GM23338 (cell line): Measurements from ENCODE around the gene OLIG1. TPM values are rescaled to one million over a fixed set of nuclear protein-coding genes. Genes with fewer than 3 reads are reported as not detected.

Experiments used
- ATAC-seq: fragments of 200-7000 bp; cut with Tn5 transposase; 3 replicates; pipeline ENCODE4 v1.9.1; 2020
- DNase-seq: peaks from one replicate; pipeline ENCODE4 v3.0.0-alpha.2; 2015; ENCODE audit warnings: low spot score
- H2AFZ ChIP-seq: fragments of 200-600 bp; sonication (generic); 2 replicates; pipeline ENCODE4 v1.8.0; 2016; ENCODE audit warnings: antibody characterized with exemption, mild to moderate bottlenecking, moderate library complexity
- H3F3A ChIP-seq: fragments of 200-600 bp; sonication (generic); replicated peaks from 2 replicates; pipeline ENCODE4 v1.8.0; 2017; ENCODE audit warnings: antibody characterized with exemption, mixed run types, low read depth
- H3K27ac ChIP-seq: fragments of 200-600 bp; sonication (generic); 2 replicates; pipeline ENCODE4 v1.6.1; 2016; ENCODE audit warnings: low read depth
- H3K27me3 ChIP-seq: fragments of 200-600 bp; sonication (generic); 2 replicates; pipeline ENCODE4 v1.8.0; 2016; ENCODE audit warnings: mild to moderate bottlenecking, mixed run types, moderate library complexity; ENCODE audit not compliant: insufficient read depth
- H3K36me3 ChIP-seq: fragments of 200-600 bp; sonication (generic); 2 replicates; pipeline ENCODE4 v1.8.0; 2016; ENCODE audit warnings: mild to moderate bottlenecking; ENCODE audit not compliant: insufficient read depth
- H3K4me1 ChIP-seq: fragments of 200-600 bp; sonication (generic); 2 replicates; pipeline ENCODE4 v1.8.0; 2016; ENCODE audit warnings: mild to moderate bottlenecking, moderate library complexity; ENCODE audit not compliant: insufficient read depth
- H3K4me2 ChIP-seq: fragments of 200-600 bp; sonication (generic); 2 replicates; pipeline ENCODE4 v1.7.1; 2017; ENCODE audit warnings: mixed run types
- H3K4me3 ChIP-seq: fragments of 200-600 bp; sonication (generic); 2 replicates; pipeline ENCODE4 v1.6.1; 2016; ENCODE audit warnings: mixed run types
- H3K79me2 ChIP-seq: fragments of 200-600 bp; sonication (generic); replicated peaks from 2 replicates; pipeline ENCODE4 v1.8.0; 2017; ENCODE audit warnings: mild to moderate bottlenecking; ENCODE audit not compliant: insufficient read depth
- H3K9me2 ChIP-seq: fragments of 200-600 bp; sonication (generic); 2 replicates; pipeline ENCODE4 v1.8.0; 2017; ENCODE audit not compliant: insufficient read depth
- H4K20me1 ChIP-seq: fragments of 200-600 bp; sonication (generic); replicated peaks from 2 replicates; pipeline ENCODE4 v1.8.0; 2017; ENCODE audit warnings: mild to moderate bottlenecking; ENCODE audit not compliant: insufficient read depth
- H3K27ac Mint-ChIP-seq: 2 replicates; pipeline ENCODE4 v1.8.0; 2020; ENCODE audit warnings: inconsistent platforms, mild to moderate bottlenecking, moderate library complexity, mixed read lengths
- H3K27me3 Mint-ChIP-seq: 3 replicates; pipeline ENCODE4 v1.8.0; 2022; ENCODE audit warnings: low read depth, mild to moderate bottlenecking, moderate library complexity, mixed read lengths, inconsistent platforms; ENCODE audit not compliant: insufficient read depth, poor library complexity
- H3K36me3 Mint-ChIP-seq: 3 replicates; pipeline ENCODE4 v1.8.0; 2021; ENCODE audit warnings: low read depth, mild to moderate bottlenecking, inconsistent platforms, moderate library complexity, mixed read lengths
- H3K4me1 Mint-ChIP-seq: 3 replicates; pipeline ENCODE4 v1.8.0; 2020; ENCODE audit warnings: mild to moderate bottlenecking, inconsistent platforms, mixed read lengths
- H3K4me3 Mint-ChIP-seq: 3 replicates; pipeline ENCODE4 v1.8.0; 2021; ENCODE audit warnings: moderate library complexity, mild to moderate bottlenecking, inconsistent platforms, mixed read lengths
- H3K9me3 Mint-ChIP-seq: 3 replicates; pipeline ENCODE4 v1.8.0; 2020; ENCODE audit warnings: moderate library complexity, mild to moderate bottlenecking, inconsistent platforms, mixed read lengths
- CREB1 ChIP-seq: fragments of 250-450 bp; sonication (Bioruptor Pico); IDR thresholded peaks from 2 replicates; pipeline ENCODE4 v1.5.0; 2020; ENCODE audit warnings: low read depth, mild to moderate bottlenecking, moderate library complexity
- ETS1 ChIP-seq: IDR thresholded peaks from 2 replicates; pipeline ENCODE4 v1.6.1; 2016; ENCODE audit warnings: antibody characterized with exemption
- EZH2phosphoT487 ChIP-seq: fragments of 200-600 bp; sonication (generic); IDR thresholded peaks from one replicate; pipeline ENCODE4 v1.8.1; 2018; ENCODE audit warnings: antibody characterized with exemption; ENCODE audit not compliant: unreplicated experiment
- NANOG ChIP-seq: IDR thresholded peaks from 2 replicates; pipeline ENCODE4 v1.6.1; 2016; ENCODE audit warnings: antibody characterized with exemption, borderline replicate concordance
- REST ChIP-seq: IDR thresholded peaks from one replicate; pipeline ENCODE4 v1.6.1; 2018; ENCODE audit warnings: antibody characterized with exemption; ENCODE audit not compliant: unreplicated experiment
- STAT1 ChIP-seq: IDR thresholded peaks from one replicate; pipeline ENCODE4 v1.6.1; 2016; ENCODE audit warnings: antibody characterized with exemption; ENCODE audit not compliant: unreplicated experiment
- ZNF114 ChIP-seq: fragments of 250-450 bp; sonication (Bioruptor Pico); IDR thresholded peaks from 2 replicates; pipeline ENCODE4 v1.5.0; 2020; ENCODE audit warnings: mild to moderate bottlenecking, moderate library complexity
- ZNF331 ChIP-seq: fragments of 250-450 bp; sonication (Bioruptor Pico); IDR thresholded peaks from 2 replicates; pipeline ENCODE4 v1.5.0; 2020; ENCODE audit warnings: low read depth, mild to moderate bottlenecking, moderate library complexity
- polyA plus RNA-seq: library from polyadenylated mRNA; unstranded; fragments of >200 nt; fragmentation: Nextera tagmentation; extraction: Ambion mirVana; gene quantifications from 2 replicates; pipeline ENCODE4 v1.2.1, GENCODE V29; 2016
- total RNA-seq: library from RNA; depleted of rRNA; stranded (reverse); fragments of >200 nt; shearing (Covaris generic); gene quantifications from 2 replicates; pipeline ENCODE4 v1.2.3, GENCODE V29; 2014

OLIG1 gene
- total and polyA plus RNA-seq, 2 experiments from 2014 or later = 0.14 to 0.81 TPM

GRCh38 chr21:33069243-33069642, 698 bp upstream of the OLIG1 start:
- H3K9me2 ChIP-seq = no peaks in the 10 kb centered on the region
- TF ChIP-seq CREB1 (CRISPR knock-in tag) (no peak), NANOG (no peak)
- Mint-ChIP-seq H3K27me3 (peaks cover 57% of the 10 kb centered on the region), H3K4me3 (peak overlapping the region; percentile 63; the same call in 2 of the 3 replicates), H3K27ac (no peak overlapping the region), H3K9me3 (peaks cover 14% of the 10 kb centered on the region), H3K36me3 (peaks cover 7% of the 10 kb centered on the region), H3K4me1 (peaks cover 41% of the 10 kb centered on the region)
- ATAC-seq = no peak
- H3K4me1 ChIP-seq = peaks cover 33% of the 10 kb centered on the region
- H3F3A ChIP-seq = 0 out of 2 replicates have a peak, but pooled peaks cover 5% of the 10 kb centered on the region
- no peak overlapping the region for H3K4me2 ChIP-seq
- no peaks in the 10 kb centered on the region; the same call in 1 of the 2 replicates for H4K20me1 ChIP-seq
- DNase-seq = no peak
- H2AFZ ChIP-seq = no peak overlapping the region
- H3K4me3 ChIP-seq = no peak overlapping the region
- no peak overlapping the region for H3K27ac ChIP-seq
- no peaks in the 10 kb centered on the region for H3K36me3 ChIP-seq
- no peaks in the 10 kb centered on the region for H3K79me2 ChIP-seq
- peaks cover 99% of the 10 kb centered on the region for H3K27me3 ChIP-seq

DNA sequence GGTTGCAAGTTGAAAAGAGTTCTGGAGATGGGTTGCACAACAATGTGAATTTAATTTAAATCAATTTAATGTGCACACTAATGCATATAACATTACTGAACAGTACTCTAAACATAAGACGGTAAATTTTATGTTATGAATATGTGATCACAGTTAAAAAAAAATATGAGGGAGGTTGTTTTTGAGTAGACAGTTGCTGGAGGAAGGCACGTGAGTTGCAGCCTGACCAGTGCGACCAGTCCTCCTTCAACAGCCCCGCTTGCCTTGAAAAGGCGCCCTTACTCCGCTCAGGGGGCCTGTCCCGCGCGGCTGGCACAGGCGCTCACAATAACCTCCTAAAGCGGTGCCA, 322 bp upstream of the OLIG1 start:
- Mint-ChIP-seq H3K4me3 (peak overlapping the region; percentile 63), H3K27me3 (peaks cover 61% of the 10 kb centered on the region), H3K27ac (no peak overlapping the region), H3K4me1 (peaks cover 41% of the 10 kb centered on the region), H3K9me3 (peaks cover 14% of the 10 kb centered on the region), H3K36me3 (peaks cover 7% of the 10 kb centered on the region)
- Histone ChIP-seq H3K27me3 (peaks cover 99% of the 10 kb centered on the region), H3K9me2 (no peaks in the 10 kb centered on the region), H3K4me2 (peak overlapping the region; percentile 78; the same call in 1 of the 2 replicates), H3K79me2 (no peaks in the 10 kb centered on the region), H3K4me1 (peaks cover 33% of the 10 kb centered on the region), H3K36me3 (no peaks in the 10 kb centered on the region), H3K27ac (no peak overlapping the region), H2AFZ (no peak overlapping the region; the same call in 1 of the 2 replicates), H3K4me3 (peak overlapping the region; percentile 63; the same call in 1 of the 2 replicates), H3F3A (0 out of 2 replicates have a peak, but pooled peaks cover 5% of the 10 kb centered on the region), H4K20me1 (no peaks in the 10 kb centered on the region; the same call in 1 of the 2 replicates)
- no peak for TF ChIP-seq ZNF331
- no peak for TF ChIP-seq REST
- no peak for TF ChIP-seq ETS1
- TF ChIP-seq ZNF114 (CRISPR knock-in tag) = no peak
- TF ChIP-seq NANOG = no peak
- TF ChIP-seq CREB1 (CRISPR knock-in tag) = no peak
- no peak for TF ChIP-seq EZH2phosphoT487
- TF ChIP-seq STAT1 = no peak
- no peak for ATAC-seq
- DNase-seq = no peak
